ENCODE measurements around the gene MYBBP1A.

DNA sequence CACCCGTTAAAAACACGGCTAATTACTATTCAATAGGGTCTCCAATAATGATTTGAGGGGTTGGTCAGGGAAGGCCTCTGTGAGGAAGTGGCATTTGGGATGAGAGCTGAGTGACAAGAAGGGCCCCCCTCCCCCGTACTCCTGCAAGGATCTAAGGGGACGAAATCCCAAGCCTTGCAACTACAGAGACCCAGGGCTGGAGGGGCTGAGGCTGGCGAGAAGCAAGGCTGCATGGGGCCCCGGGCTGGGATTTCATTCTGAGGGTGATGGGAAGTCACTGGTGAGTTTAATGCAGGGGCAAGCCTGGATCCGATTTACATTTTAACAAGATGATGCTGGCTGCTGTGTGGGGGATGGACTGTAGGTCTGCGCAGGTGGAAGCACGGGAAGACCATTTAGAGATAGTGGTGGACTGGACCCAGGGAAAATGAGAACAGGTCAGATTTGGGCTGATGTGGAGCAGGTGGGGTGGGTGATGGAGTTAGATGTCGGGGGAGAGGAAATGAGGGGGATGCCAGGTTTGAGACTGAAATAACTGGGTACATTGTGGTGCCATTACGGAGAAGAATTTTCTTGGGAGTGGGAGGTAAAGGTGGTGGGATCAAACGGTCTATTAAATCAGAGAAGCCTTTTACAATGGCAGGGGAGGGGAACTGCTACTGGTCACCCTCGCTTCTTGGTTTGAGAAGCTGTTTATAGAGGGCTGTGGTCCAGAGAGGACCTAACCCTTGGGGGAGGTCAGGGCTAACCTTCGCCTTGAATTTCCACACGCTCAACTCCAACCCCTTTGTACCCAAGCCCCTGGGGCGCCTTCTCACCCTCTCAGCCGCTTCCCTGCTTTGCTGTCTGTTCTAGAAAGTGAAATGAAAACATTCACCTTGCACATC, 932 bp upstream of the MYBBP1A start:
- no peak for TF ChIP-seq POLR2A (IDR thresholded peaks at IDR 0.05)
- TF ChIP-seq, protein P1, sequence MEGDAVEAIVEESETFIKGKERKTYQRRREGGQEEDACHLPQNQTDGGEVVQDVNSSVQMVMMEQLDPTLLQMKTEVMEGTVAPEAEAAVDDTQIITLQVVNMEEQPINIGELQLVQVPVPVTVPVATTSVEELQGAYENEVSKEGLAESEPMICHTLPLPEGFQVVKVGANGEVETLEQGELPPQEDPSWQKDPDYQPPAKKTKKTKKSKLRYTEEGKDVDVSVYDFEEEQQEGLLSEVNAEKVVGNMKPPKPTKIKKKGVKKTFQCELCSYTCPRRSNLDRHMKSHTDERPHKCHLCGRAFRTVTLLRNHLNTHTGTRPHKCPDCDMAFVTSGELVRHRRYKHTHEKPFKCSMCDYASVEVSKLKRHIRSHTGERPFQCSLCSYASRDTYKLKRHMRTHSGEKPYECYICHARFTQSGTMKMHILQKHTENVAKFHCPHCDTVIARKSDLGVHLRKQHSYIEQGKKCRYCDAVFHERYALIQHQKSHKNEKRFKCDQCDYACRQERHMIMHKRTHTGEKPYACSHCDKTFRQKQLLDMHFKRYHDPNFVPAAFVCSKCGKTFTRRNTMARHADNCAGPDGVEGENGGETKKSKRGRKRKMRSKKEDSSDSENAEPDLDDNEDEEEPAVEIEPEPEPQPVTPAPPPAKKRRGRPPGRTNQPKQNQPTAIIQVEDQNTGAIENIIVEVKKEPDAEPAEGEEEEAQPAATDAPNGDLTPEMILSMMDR (IDR thresholded peaks at IDR 0.05): no peak
- TF ChIP-seq EP300 (IDR thresholded peaks at IDR 0.05): no peak
